Sigmoid colon (tissue), 7 donors: Measurements from ENCODE around the gene ADAM21. TPM values are rescaled to one million over a fixed set of nuclear protein-coding genes. Genes with fewer than 3 reads are reported as not detected.
"Not testable (repeated sequence)": the region's sequence is repeated elsewhere in the genome, so short reads cannot be mapped to it uniquely, and the experiment has no call there.

Experiments used
- DNase-seq: peaks from one replicate; pipeline ENCODE4 v3.0.0-alpha.2; 2019
- H3K27ac ChIP-seq, 4 donors: fragments of 200-600 bp; sonication (generic); one replicate each; pipeline ENCODE4 v1.5.1; 2016 to 2019; ENCODE audit warnings: mild to moderate bottlenecking in 1 of 4
- H3K27me3 ChIP-seq, 3 donors: fragments of 200-600 bp; sonication (generic); one replicate each; pipeline ENCODE4 v1.5.1; 2019; ENCODE audit warnings: mild to moderate bottlenecking in 1 of 3
- H3K36me3 ChIP-seq, 4 donors: fragments of 200-600 bp; sonication (generic); one replicate each; pipeline ENCODE4 v1.5.1; 2016 to 2019
- H3K4me1 ChIP-seq, 4 donors: fragments of 200-600 bp; sonication (generic); one replicate each; pipeline ENCODE4 v1.5.1; 2017 to 2019
- H3K4me3 ChIP-seq, 4 donors: fragments of 200-600 bp; sonication (generic); one replicate each; pipeline ENCODE4 v1.5.1; 2017 to 2019; ENCODE audit warnings: mild to moderate bottlenecking in 2 of 4, moderate library complexity in 1 of 4
- H3K9me3 ChIP-seq, 4 donors: fragments of 200-600 bp in 3 of 4; sonication (generic) in 3 of 4; one replicate each; pipeline versions ENCODE4 v1.5.1 to v1.6.1; 2013 to 2019
- EP300 ChIP-seq, 4 donors: sonication (generic); formaldehyde crosslinking; IDR thresholded peaks; one replicate each; pipeline ENCODE4 v1.6.1; 2017; ENCODE audit warnings: antibody characterized with exemption in 4 of 4
- POLR2A ChIP-seq, 2 donors: fragments of 450-650 bp; IDR thresholded peaks; one replicate each; pipeline ENCODE4 v1.6.1; 2016; ENCODE audit warnings: antibody characterized with exemption in 2 of 2, mild to moderate bottlenecking in 2 of 2, moderate library complexity in 2 of 2
- POLR2AphosphoS5 ChIP-seq, 4 donors: sonication (generic); formaldehyde crosslinking; IDR thresholded peaks; one replicate each; pipeline ENCODE4 v1.6.1; 2017; ENCODE audit warnings: antibody characterized with exemption in 4 of 4
- WGBS, 2 donors: extraction: QIAGEN DNeasy Blood & Tissue Kit; methylation state at CpG; one replicate each; pipeline ENCODE4 v1.1.7; 2013; 5-methylcytosine and 5-hydroxymethylcytosine counted together
- intact Hi-C: fragments of 100-400 bp; cut with DNase I; formaldehyde crosslinking; loops from one replicate; pipeline ENCODE4 v1.15.1; 2023
- polyA plus RNA-seq, 3 donors: library from polyadenylated mRNA; stranded (reverse); fragments of 200-250 nt; gene quantifications; one replicate each; pipeline ENCODE4 v1.2.3, GENCODE V29; 2013
- total RNA-seq, 4 donors: library from RNA; depleted of rRNA; stranded (reverse); fragments of >200 nt; gene quantifications; one replicate each; pipeline ENCODE4 v1.1.0, GENCODE V29; 2016
- TF ChIP-seq, protein P1 (sequence below), 4 experiments: fragments of 450-650 bp in 3 of 4; fragments of 200-600 bp in 1 of 4; IDR thresholded peaks; one replicate each; pipeline ENCODE4 v1.5.1; 2016 to 2019; ENCODE audit warnings: antibody characterized with exemption in 4 of 4, mild to moderate bottlenecking in 3 of 4, moderate library complexity in 2 of 4
- donor health status: healthy with polysubstance abuse.
- donor health status: Bipolar disorder and iron deficiency.
- donor health status: healthy.

ADAM21 gene
- total and polyA plus RNA-seq, 7 donors, result 0.09 to 0.27 TPM; not detected in 5

DNA sequence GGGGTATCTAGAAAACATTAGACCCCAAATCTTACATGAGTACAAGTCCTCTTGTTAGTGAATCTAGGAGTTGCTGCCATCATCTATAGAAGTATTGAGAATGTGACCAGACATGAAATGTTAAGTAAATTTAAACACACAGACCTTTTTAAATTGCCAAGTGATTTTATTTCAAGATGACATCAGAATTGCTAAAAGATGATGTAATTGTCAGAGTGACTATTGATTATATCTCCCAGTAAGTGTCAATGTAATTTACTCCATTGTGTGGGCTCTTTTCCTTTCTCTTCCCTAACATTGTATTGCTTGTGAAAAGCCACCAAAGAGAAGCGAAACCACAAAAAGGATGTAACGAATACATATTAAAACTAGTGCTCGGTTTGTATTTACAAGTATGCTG, 16.8 kb downstream of the ADAM21 start:
- peaks cover 0 to 4% (median 0%) of the 10 kb centered on the region in 4 donors for H3K36me3 ChIP-seq
- WGBS, 2 donors, result 87 to 89% methylated on average over 3 of the region's 3 CpGs
- H3K4me3 ChIP-seq, result no peak overlapping the region
- H3K4me1 ChIP-seq, result no peaks in the 10 kb centered on the region
- no peaks in the 10 kb centered on the region for H3K27me3 ChIP-seq
- TF ChIP-seq, protein P1, sequence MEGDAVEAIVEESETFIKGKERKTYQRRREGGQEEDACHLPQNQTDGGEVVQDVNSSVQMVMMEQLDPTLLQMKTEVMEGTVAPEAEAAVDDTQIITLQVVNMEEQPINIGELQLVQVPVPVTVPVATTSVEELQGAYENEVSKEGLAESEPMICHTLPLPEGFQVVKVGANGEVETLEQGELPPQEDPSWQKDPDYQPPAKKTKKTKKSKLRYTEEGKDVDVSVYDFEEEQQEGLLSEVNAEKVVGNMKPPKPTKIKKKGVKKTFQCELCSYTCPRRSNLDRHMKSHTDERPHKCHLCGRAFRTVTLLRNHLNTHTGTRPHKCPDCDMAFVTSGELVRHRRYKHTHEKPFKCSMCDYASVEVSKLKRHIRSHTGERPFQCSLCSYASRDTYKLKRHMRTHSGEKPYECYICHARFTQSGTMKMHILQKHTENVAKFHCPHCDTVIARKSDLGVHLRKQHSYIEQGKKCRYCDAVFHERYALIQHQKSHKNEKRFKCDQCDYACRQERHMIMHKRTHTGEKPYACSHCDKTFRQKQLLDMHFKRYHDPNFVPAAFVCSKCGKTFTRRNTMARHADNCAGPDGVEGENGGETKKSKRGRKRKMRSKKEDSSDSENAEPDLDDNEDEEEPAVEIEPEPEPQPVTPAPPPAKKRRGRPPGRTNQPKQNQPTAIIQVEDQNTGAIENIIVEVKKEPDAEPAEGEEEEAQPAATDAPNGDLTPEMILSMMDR (IDR thresholded peaks at IDR 0.05), result no peak
- no peak for TF ChIP-seq POLR2A (IDR thresholded peaks at IDR 0.05)
- no peak for DNase-seq
- H3K9me3 ChIP-seq, result no peaks in the 10 kb centered on the region
- intact Hi-C loops, result no loop called here
- H3K27ac ChIP-seq, result no peak overlapping the region

DNA sequence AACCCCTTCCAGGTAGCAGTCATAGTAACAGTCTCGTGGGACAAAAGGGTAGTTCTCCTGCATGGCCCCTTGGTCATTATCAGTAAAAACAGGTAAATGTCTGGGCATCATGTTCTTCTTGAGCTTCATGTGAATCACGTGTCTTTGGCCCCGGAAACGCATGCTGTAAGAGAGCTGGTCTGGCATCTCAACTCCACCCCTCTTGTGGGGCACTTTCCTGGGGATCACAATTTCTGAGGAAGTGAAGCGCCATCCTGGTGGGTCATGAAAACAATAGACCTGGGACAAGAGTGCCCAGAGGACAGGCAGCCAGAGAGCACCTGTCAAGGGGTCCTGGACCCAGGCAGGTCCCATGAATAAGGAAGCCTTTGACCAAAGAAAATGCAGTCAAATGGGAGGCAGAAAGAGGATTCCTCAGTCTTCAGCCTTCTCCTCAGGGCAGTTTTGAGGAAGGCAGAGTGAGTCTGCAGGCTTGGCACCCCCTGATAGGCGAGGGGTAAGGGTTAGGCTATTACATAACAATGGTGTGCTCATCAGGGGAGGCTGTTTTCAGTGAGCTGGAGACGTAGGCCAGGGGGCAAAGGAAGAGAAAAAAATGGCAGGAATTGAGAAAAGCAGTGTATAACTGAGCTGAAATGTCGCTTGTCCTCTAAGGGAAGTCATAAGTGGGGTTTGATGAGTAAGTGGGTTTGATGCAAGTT, 19.0 kb downstream of the ADAM21 start:
- H3K27me3 ChIP-seq, H3K36me3 ChIP-seq, H3K4me3 ChIP-seq, intact Hi-C loops, DNase-seq, H3K4me1 ChIP-seq, H3K9me3 ChIP-seq, H3K27ac ChIP-seq: not testable (repeated sequence)
- WGBS, 2 donors, result 84 to 87% methylated on average over 8 of the region's 8 CpGs

DNA sequence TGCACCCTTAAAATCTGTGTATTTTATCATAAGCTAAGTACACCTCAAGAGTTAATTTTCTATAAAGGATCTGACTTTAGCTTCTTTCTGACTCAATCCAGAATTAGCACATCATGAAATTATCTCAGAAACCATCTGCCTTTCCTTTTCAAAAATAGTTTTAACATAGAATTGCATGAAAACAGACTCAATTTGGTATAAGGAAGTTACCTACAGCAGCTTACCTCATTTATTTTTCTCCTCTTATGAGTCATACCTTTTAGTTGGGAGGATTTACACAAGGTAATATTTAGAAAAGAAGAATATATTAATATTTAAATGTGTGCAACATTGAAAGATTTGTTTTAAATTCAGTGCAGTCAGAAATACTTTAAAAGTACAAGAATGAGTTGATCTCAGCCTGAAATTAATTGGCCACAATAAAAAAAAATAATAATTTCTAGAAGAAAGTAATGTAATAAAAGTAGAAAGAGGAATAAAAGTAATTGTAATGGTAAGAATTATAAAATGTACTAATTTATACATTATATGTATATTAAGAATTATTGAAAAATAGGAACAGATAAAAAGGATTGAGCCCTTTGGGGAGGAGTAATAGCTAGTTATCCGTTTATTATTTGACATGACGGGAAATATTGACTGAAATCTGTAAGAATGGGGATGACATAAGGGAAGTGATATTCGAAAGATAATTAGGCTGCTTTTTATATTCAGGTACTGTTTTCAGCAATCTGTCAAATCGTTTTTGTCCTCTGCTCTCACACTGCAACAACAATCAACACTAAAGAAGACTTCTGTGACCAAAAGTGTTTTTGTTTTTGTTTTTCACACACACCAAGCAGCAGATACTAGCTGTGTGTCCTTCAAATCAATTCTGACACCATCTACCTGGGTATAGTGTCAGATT, 20.5 kb downstream of the ADAM21 start:
- Histone ChIP-seq H3K36me3 (peaks cover 0 to 4% (median 0%) of the 10 kb centered on the region in 4 donors), H3K27ac (no peak overlapping the region), H3K9me3 (no peaks in the 10 kb centered on the region), H3K27me3 (no peaks in the 10 kb centered on the region), H3K4me3 (no peak overlapping the region), H3K4me1 (no peaks in the 10 kb centered on the region)
- intact Hi-C loops, result no loop called here
- DNase-seq, result no peak
- 83 to 89% methylated on average over 4 of the region's 4 CpGs for WGBS, 2 donors
- TF ChIP-seq POLR2AphosphoS5 (IDR thresholded peaks at IDR 0.05) (no peak), EP300 (IDR thresholded peaks at IDR 0.05) (no peak), POLR2A (IDR thresholded peaks at IDR 0.05) (no peak)
- TF ChIP-seq, protein P1 (IDR thresholded peaks at IDR 0.05), result no peak

DNA sequence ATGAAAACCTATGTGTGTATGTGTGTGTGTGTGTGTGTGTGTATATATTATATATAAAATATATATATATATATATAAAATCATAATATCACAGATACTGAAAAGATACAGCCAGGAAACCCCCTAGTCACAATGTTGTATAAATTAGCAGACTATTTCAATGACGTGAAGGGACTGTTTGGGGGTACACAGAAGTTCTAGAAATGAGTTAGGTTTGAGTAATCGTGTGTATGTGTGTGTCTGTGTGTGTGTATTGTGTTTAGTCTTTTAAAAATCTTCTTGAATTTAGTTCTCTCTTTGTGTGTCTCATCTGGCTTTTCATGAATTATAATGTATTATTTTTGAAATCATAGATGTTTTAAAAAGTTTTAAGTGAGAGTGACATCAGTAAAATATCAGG, 21.9 kb downstream of the ADAM21 start:
- Histone ChIP-seq H3K4me3 (no peak overlapping the region), H3K27me3 (no peaks in the 10 kb centered on the region), H3K36me3 (peaks cover 0 to 4% (median 0%) of the 10 kb centered on the region in 4 donors), H3K27ac (no peak overlapping the region), H3K9me3 (no peaks in the 10 kb centered on the region), H3K4me1 (no peaks in the 10 kb centered on the region)
- TF ChIP-seq EP300 (IDR thresholded peaks at IDR 0.05) (no peak), POLR2A (IDR thresholded peaks at IDR 0.05) (no peak), POLR2AphosphoS5 (IDR thresholded peaks at IDR 0.05) (no peak)
- TF ChIP-seq, protein P1 (IDR thresholded peaks at IDR 0.05), result no peak
- no peak for DNase-seq
- 77 to 85% methylated on average over 2 of the region's 2 CpGs for WGBS, 2 donors
- intact Hi-C loops, result no loop called here

DNA sequence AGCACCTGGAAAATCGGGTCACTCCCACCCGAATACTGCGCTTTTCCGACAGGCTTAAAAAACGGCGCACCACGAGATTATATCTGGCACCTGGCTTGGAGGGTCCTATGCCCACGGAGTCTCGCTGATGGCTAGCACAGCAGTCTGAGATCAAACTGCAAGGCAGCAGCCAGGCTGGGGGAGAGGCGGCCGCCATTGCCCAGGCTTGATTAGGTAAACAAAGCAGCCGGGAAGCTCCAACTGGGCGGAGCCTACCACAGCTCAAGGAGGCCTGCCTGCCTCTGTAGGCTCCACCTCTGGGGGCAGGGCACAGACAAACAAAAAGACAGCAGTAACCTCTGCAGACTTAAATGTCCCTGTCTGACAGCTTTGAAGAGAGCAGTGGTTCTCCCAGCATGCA, 23.5 kb downstream of the ADAM21 start:
- H3K4me1 ChIP-seq, H3K27me3 ChIP-seq, H3K36me3 ChIP-seq, H3K9me3 ChIP-seq, H3K4me3 ChIP-seq, intact Hi-C loops, DNase-seq, H3K27ac ChIP-seq: not testable (repeated sequence)
- WGBS, 2 donors, result 80 to 90% methylated on average over 13 of the region's 13 CpGs

DNA sequence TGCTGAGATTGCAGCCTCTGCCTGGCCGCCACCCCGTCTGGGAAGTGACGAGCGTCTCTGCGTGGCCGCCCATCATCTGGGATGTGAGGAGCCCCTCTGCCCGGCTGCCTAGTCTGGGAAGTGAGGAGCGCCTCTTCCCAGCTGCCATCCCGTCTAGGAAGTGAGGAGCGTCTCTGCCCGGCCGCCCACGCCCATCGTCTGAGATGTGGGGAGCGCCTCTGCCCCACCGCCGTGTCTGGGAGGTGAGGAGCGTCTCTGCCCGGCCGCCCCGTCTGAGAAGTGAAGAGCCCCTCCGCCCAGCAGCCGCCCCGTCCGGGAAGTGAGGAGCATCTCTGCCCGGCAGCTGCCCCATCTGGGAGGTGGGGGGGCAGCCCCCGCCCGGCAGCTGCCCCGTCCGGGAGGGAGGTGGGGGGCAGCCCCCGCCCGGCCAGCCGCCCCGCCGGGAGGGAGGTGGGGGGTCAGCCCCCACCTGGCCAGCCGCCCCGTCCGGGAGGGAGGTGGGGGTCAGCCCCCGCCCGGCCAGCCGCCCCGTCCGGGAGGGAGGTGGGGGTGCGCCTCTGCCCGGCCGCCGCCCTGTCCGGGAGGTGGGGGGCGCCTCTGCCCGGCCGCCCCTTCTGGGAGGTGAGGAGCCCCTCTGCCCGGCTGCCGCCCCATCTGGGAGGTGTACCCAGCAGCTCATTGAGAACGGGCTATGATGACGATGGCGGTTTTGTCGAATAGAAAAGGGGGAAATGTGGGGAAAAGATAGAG, 25.6 kb downstream of the ADAM21 start:
- DNase-seq, H3K27me3 ChIP-seq, H3K4me3 ChIP-seq, H3K36me3 ChIP-seq, H3K9me3 ChIP-seq, H3K4me1 ChIP-seq, intact Hi-C loops, H3K27ac ChIP-seq: not testable (repeated sequence)
- WGBS, 2 donors, result 96 to 97% methylated on average over 57 of the region's 57 CpGs
